Gastrocnemius medialis (tissue), 4 donors: Measurements from ENCODE around the gene SCUBE1. TPM values are rescaled to one million over a fixed set of nuclear protein-coding genes. Genes with fewer than 3 reads are reported as not detected.

Experiments
- ATAC-seq, 2 donors: fragments of 150-250 bp; one replicate each; pipeline ENCODE4 v1.9.1; 2016
- DNase-seq, 2 donors: peaks; one replicate each; pipeline ENCODE4 v3.0.0-alpha.2; 2019
- H3K27ac ChIP-seq, 4 donors: fragments of 200-600 bp; sonication (generic); 1 replicate in 1 of 4; 2 replicates in 3 of 4; pipeline ENCODE4 v1.5.1; 2016 to 2018; ENCODE audit warnings: mild to moderate bottlenecking in 2 of 4, moderate library complexity in 1 of 4
- H3K27me3 ChIP-seq, 3 donors: fragments of 200-600 bp; sonication (generic) in 2 of 3; 1 replicate in 1 of 3; 2 replicates in 2 of 3; pipeline versions ENCODE4 v1.5.1 to v1.6.0; 2016 to 2019; ENCODE audit warnings: mild to moderate bottlenecking in 1 of 3, moderate library complexity in 1 of 3
- H3K36me3 ChIP-seq, 2 donors: fragments of 200-600 bp; sonication (generic) in 1 of 2; one replicate each; pipeline ENCODE4 v1.5.1; 2017 to 2018
- H3K4me1 ChIP-seq, 2 donors: fragments of 200-600 bp; sonication (generic) in 1 of 2; one replicate each; pipeline ENCODE4 v1.5.1; 2016 to 2017; ENCODE audit warnings: mild to moderate bottlenecking in 2 of 2
- H3K4me3 ChIP-seq, 4 donors: fragments of 200-600 bp; sonication (generic) in 3 of 4; 1 replicate in 1 of 4; 2 replicates in 3 of 4; pipeline ENCODE4 v1.5.1; 2016 to 2019; ENCODE audit warnings: mild to moderate bottlenecking in 2 of 4
- H3K9me3 ChIP-seq, 3 donors: fragments of 200-600 bp; sonication (generic) in 2 of 3; 1 replicate in 1 of 3; 2 replicates in 2 of 3; pipeline ENCODE4 v1.5.1; 2016 to 2019
- CTCF ChIP-seq, 5 experiments: fragments of 450-650 bp in 3 of 5; fragments of 200-600 bp in 2 of 5; sonication (generic) in 2 of 5; IDR thresholded peaks in 4 of 5; conservative IDR thresholded peaks in 1 of 5; 1 replicate in 4 of 5; 2 replicates in 1 of 5; pipeline ENCODE4 v1.5.1; 2016 to 2019; ENCODE audit warnings: antibody characterized with exemption in 5 of 5, mild to moderate bottlenecking in 3 of 5, moderate library complexity in 3 of 5
- POLR2A ChIP-seq, 2 donors: fragments of 450-650 bp; IDR thresholded peaks; one replicate each; pipeline ENCODE4 v1.6.1; 2017; ENCODE audit warnings: antibody characterized with exemption in 2 of 2, mild to moderate bottlenecking in 2 of 2, moderate library complexity in 2 of 2
- in situ Hi-C, 4 donors: fragments of 200-750 bp; cut with MboI; loops; one replicate each; pipeline versions ENCODE4 v1.15.0 to v1.8.0; 2017; ENCODE audit warnings: low sequenced_read_pairs in 4 of 4
- intact Hi-C: fragments of 100-400 bp; cut with DNase I; formaldehyde crosslinking; loops from one replicate; pipeline ENCODE4 v1.15.1; 2023; ENCODE audit warnings: low total_unique reads
- total RNA-seq, 4 donors: library from RNA; depleted of rRNA; stranded (reverse); fragments of >200 nt; gene quantifications; one replicate each; pipeline versions ENCODE4 v1.1.0 to v1.2.3, GENCODE V29; 2016

The SCUBE1 gene
- total RNA-seq, 4 donors from 2014 or later = 0.20 to 0.55 (median 0.41) TPM

- H3K36me3 ChIP-seq = no peaks in the 10 kb centered on the region
- no peak for TF ChIP-seq POLR2A (IDR thresholded peaks at IDR 0.05)
- H3K4me3 ChIP-seq = no peak overlapping the region
- no peaks in the 10 kb centered on the region for H3K9me3 ChIP-seq
- H3K27me3 ChIP-seq = no peaks in the 10 kb centered on the region
- DNase-seq (no peak), ATAC-seq (no peak)
- in situ Hi-C loops (no loop called here), intact Hi-C loops (no loop called here)
- peaks cover 13 to 25% of the 10 kb centered on the region in 2 donors for H3K4me1 ChIP-seq
- H3K27ac ChIP-seq = no peak overlapping the region
These were observed 187.4 kb downstream of the SCUBE1 start for GRCh38 chr22:43155789-43156188.

GRCh38 chr22:43154887-43155536, 188.2 kb downstream of the SCUBE1 start:
- Histone ChIP-seq H3K36me3 (no peaks in the 10 kb centered on the region), H3K4me1 (peaks cover 13 to 27% of the 10 kb centered on the region in 2 donors), H3K9me3 (no peaks in the 10 kb centered on the region), H3K27me3 (no peaks in the 10 kb centered on the region), H3K4me3 (no peak overlapping the region), H3K27ac (no peak overlapping the region)
- ATAC-seq = no peak
- in situ Hi-C loops = no loop called here
- DNase-seq = peak in 1 of 2 donors; percentile 33
- intact Hi-C loops = no loop called here
- no peak for TF ChIP-seq CTCF (IDR thresholded peaks at IDR 0.05 in 4 of 5, conservative IDR thresholded peaks at IDR 0.05 in 1 of 5)
- TF ChIP-seq POLR2A (IDR thresholded peaks at IDR 0.05) = no peak

- H3K27ac ChIP-seq = no peak overlapping the region
- H3K36me3 ChIP-seq = no peaks in the 10 kb centered on the region
- in situ Hi-C loops (no loop called here), intact Hi-C loops (no loop called here)
- no peaks in the 10 kb centered on the region for H3K9me3 ChIP-seq
- TF ChIP-seq POLR2A (IDR thresholded peaks at IDR 0.05) (no peak), CTCF (IDR thresholded peaks at IDR 0.05 in 4 of 5, conservative IDR thresholded peaks at IDR 0.05 in 1 of 5) (no peak)
- H3K4me1 ChIP-seq = peaks cover 13 to 27% of the 10 kb centered on the region in 2 donors
- no peaks in the 10 kb centered on the region for H3K27me3 ChIP-seq
- DNase-seq = no peak
- H3K4me3 ChIP-seq = no peak overlapping the region
- no peak for ATAC-seq
These were observed 189.3 kb downstream of the SCUBE1 start for GRCh38 chr22:43153899-43154298.

- DNase-seq (peak; percentile 45 to 62), ATAC-seq (peak; percentile 39 to 42)
- TF ChIP-seq CTCF (IDR thresholded peaks at IDR 0.05 in 4 of 5, conservative IDR thresholded peaks at IDR 0.05 in 1 of 5) (no peak), POLR2A (IDR thresholded peaks at IDR 0.05) (no peak)
- H3K27me3 ChIP-seq = no peaks in the 10 kb centered on the region
- in situ Hi-C loops = no loop called here
- intact Hi-C loops = loop anchor here (1.0 kb wide), 1 partner anchor 34 kb away; no protein-coding TSS in a partner anchor
- peak overlapping the region; percentile 74 to 85 (median 81) for H3K27ac ChIP-seq
- peak overlapping the region; percentile 73 to 87 (median 79) for H3K4me3 ChIP-seq
- H3K9me3 ChIP-seq = no peaks in the 10 kb centered on the region
- H3K4me1 ChIP-seq = peaks cover 13 to 27% of the 10 kb centered on the region in 2 donors
- no peaks in the 10 kb centered on the region for H3K36me3 ChIP-seq
These were observed 190.7 kb downstream of the SCUBE1 start for GRCh38 chr22:43152357-43153071.

- Histone ChIP-seq H3K4me3 (peak overlapping the region; percentile 73 to 87 (median 79)), H3K9me3 (no peaks in the 10 kb centered on the region), H3K27me3 (no peaks in the 10 kb centered on the region), H3K4me1 (peaks cover 13 to 27% of the 10 kb centered on the region in 2 donors), H3K36me3 (no peaks in the 10 kb centered on the region), H3K27ac (peak overlapping the region; percentile 74 to 85 (median 81))
- ATAC-seq (peak; percentile 12 to 18), DNase-seq (no peak)
- TF ChIP-seq POLR2A (IDR thresholded peaks at IDR 0.05) (no peak), CTCF (IDR thresholded peaks at IDR 0.05 in 4 of 5, conservative IDR thresholded peaks at IDR 0.05 in 1 of 5) (no peak)
- in situ Hi-C loops = no loop called here
- intact Hi-C loops = loop anchor here (1.0 kb wide), 1 partner anchor 34 kb away; no protein-coding TSS in a partner anchor
These were observed 191.2 kb downstream of the SCUBE1 start for GRCh38 chr22:43152003-43152356.
